Stomach (tissue), 19 donors: ENCODE results near the gene TMEM209. TPM values are rescaled to one million over a fixed set of nuclear protein-coding genes. Genes with fewer than 3 reads are reported as not detected.
"Not testable (repeated sequence)": the region's sequence is repeated elsewhere in the genome, so short reads cannot be mapped to it uniquely, and the experiment has no call there.

Experiments
- DNase-seq, 2 donors: peaks; one replicate each; pipeline versions ENCODE4 v3.0.0 to v3.0.0-alpha.2; 2013 to 2019
- H3K27ac ChIP-seq, 5 donors: fragments of 200-600 bp in 4 of 5; sonication (generic) in 4 of 5; one replicate each; pipeline ENCODE4 v1.5.1; 2013 to 2019; ENCODE audit warnings: mild to moderate bottlenecking in 1 of 5, moderate library complexity in 1 of 5
- H3K27me3 ChIP-seq, 3 donors: fragments of 200-600 bp; sonication (generic); one replicate each; pipeline ENCODE4 v1.5.1; 2017 to 2019; ENCODE audit warnings: mixed run types in 1 of 3
- H3K36me3 ChIP-seq, 4 donors: fragments of 200-600 bp; sonication (generic); 1 replicate in 3 of 4; 2 replicates in 1 of 4; pipeline ENCODE4 v1.5.1; 2016 to 2019
- H3K4me1 ChIP-seq, 4 donors: fragments of 200-600 bp; sonication (generic); one replicate each; pipeline ENCODE4 v1.5.1; 2016 to 2019
- H3K4me3 ChIP-seq, 4 donors: fragments of 200-600 bp; sonication (generic) in 3 of 4; one replicate each; pipeline ENCODE4 v1.5.1; 2016 to 2019; ENCODE audit warnings: mild to moderate bottlenecking in 1 of 4
- H3K9me3 ChIP-seq, 4 donors: fragments of 200-600 bp; sonication (generic); one replicate each; pipeline ENCODE4 v1.5.1; 2016 to 2019
- CTCF ChIP-seq, 7 experiments: fragments of 450-650 bp in 4 of 7; fragments of 200-600 bp in 3 of 7; sonication (generic) in 3 of 7; IDR thresholded peaks; one replicate each; pipeline ENCODE4 v1.5.1; 2016 to 2019; ENCODE audit warnings: antibody characterized with exemption in 7 of 7, control low read depth in 2 of 7, mild to moderate bottlenecking in 1 of 7
- EP300 ChIP-seq: sonication (generic); formaldehyde crosslinking; IDR thresholded peaks from one replicate; pipeline ENCODE4 v1.6.1; 2017; ENCODE audit warnings: antibody characterized with exemption
- POLR2A ChIP-seq, 4 donors: fragments of 450-650 bp; IDR thresholded peaks; one replicate each; pipeline ENCODE4 v1.6.1; 2016; ENCODE audit warnings: antibody characterized with exemption in 4 of 4, control low read depth in 2 of 4, mild to moderate bottlenecking in 1 of 4, moderate library complexity in 1 of 4
- POLR2AphosphoS5 ChIP-seq, 3 donors: sonication (generic); formaldehyde crosslinking; IDR thresholded peaks; one replicate each; pipeline ENCODE4 v1.6.1; 2016; ENCODE audit warnings: antibody characterized with exemption in 3 of 3
- WGBS, 5 donors: extraction: QIAGEN DNeasy Blood & Tissue Kit in 3 of 5; methylation state at CpG; one replicate each; pipeline versions ENCODE4 v1.1.5 to v1.1.7; 2013 to 2018; 5-methylcytosine and 5-hydroxymethylcytosine counted together
- intact Hi-C: fragments of 100-400 bp; cut with DNase I; formaldehyde crosslinking; loops from one replicate; pipeline ENCODE4 v1.15.1; 2023; ENCODE audit warnings: low total_unique reads
- long read RNA-seq, 10 donors: transcript quantifications; one replicate each; lab custom pipeline, GENCODE V29; 2026
- polyA plus RNA-seq, 3 donors: library from polyadenylated mRNA; stranded (reverse); fragments of 200-250 nt; gene quantifications; one replicate each; pipeline ENCODE4 v1.2.3, GENCODE V29; 2013
- total RNA-seq, 5 donors: library from RNA; depleted of rRNA; stranded (reverse); fragments of >200 nt; gene quantifications; one replicate each; pipeline versions ENCODE4 v1.1.0 to v1.2.3, GENCODE V29; 2014 to 2016
- donor health status: healthy with polysubstance abuse.
- donor health status: Bipolar disorder and iron deficiency.
- donor health status: healthy.

TMEM209 gene
- 10 to 100 TPM in 4 of 5 donors, 1 to 10 TPM in 1; 6.1 to 24.6 (median 13.2) TPM for total RNA-seq
- polyA plus RNA-seq: 1 to 10 TPM; 3.2 to 5.2 (median 4.3) TPM
- long read RNA-seq, donor 1: 0 reads
- long read RNA-seq, donor 2, partial matches to known transcripts: 0 of 3 reads
- long read RNA-seq, donor 2, other reads (novel, unspliced or antisense): 0 of 3 reads
- long read RNA-seq, donor 3, partial matches to known transcripts: 0 of 3 reads
- long read RNA-seq, donor 3, other reads (novel, unspliced or antisense): 0 of 3 reads
- long read RNA-seq, donor 4: 0 reads
- long read RNA-seq, donor 5, partial matches to known transcripts: 0 of 1 reads
- long read RNA-seq, donor 5, other reads (novel, unspliced or antisense): 0 of 1 reads
- long read RNA-seq, donor 6, partial matches to known transcripts: 0 of 1 reads
- long read RNA-seq, donor 6, other reads (novel, unspliced or antisense): 0 of 1 reads
- long read RNA-seq, donor 7, partial matches to known transcripts: 0 of 1 reads
- long read RNA-seq, donor 7, other reads (novel, unspliced or antisense): 0 of 1 reads
- long read RNA-seq, donor 8, partial matches to known transcripts: 0 of 2 reads
- long read RNA-seq, donor 8, other reads (novel, unspliced or antisense): 0 of 2 reads
- long read RNA-seq, donor 9: 0 reads
- long read RNA-seq, donor 10: 0 reads

- intact Hi-C loops: no loop called here
Observed at GRCh38 chr7:130205084-130205947, at the start of gene TMEM209. TMEM209 (minus strand) TSS chr7:130205406; CDS start chr7:130205375, 31 bp downstream.

GRCh38 chr7:130254555-130254954 is 49.3 kb upstream of the TMEM209 start:
- H3K9me3 ChIP-seq: peaks cover 0 to 52% (median 29%) of the 10 kb centered on the region in 4 donors

More at GRCh38 chr7:130205084-130205947, at the start of gene TMEM209:
- TF ChIP-seq CTCF (IDR thresholded peaks at IDR 0.05) (peak in 1 of 7 experiments; percentile 4), EP300 (no peak), POLR2AphosphoS5 (IDR thresholded peaks at IDR 0.05) (peak; percentile 79 to 96 (median 91)), POLR2A (IDR thresholded peaks at IDR 0.05) (peak in 2 of 4 donors; percentile 5 to 63)
- Histone ChIP-seq H3K27me3 (no peaks in the 10 kb centered on the region), H3K4me1 (peaks cover 10 to 14% (median 13%) of the 10 kb centered on the region in 4 donors), H3K4me3 (peak within 1 kb of the TSS; percentile 71 to 79 (median 75)), H3K9me3 (no peaks in the 10 kb centered on the region), H3K36me3 (peaks cover 13 to 34% (median 33%) of the 10 kb centered on the region in 4 donors), H3K27ac (peak within 1 kb of the TSS; percentile 90 to 97 (median 92))
- 9 to 11% (median 10%) methylated on average over 44 of the region's 44 CpGs for WGBS, 5 donors
- peak; percentile 94 to 99 for DNase-seq

GRCh38 chr7:130249626-130250025 is 44.4 kb upstream of the TMEM209 start:
- H3K36me3 ChIP-seq, H3K4me1 ChIP-seq, H3K4me3 ChIP-seq, DNase-seq, H3K27ac ChIP-seq, H3K27me3 ChIP-seq, intact Hi-C loops: not testable (repeated sequence)
- 87 to 100% (median 92%) methylated on average over 3 of the region's 3 CpGs for WGBS, 5 donors
- H3K9me3 ChIP-seq: peaks cover 0 to 19% (median 0%) of the 10 kb centered on the region in 4 donors

More at GRCh38 chr7:130254555-130254954, 49.3 kb upstream of the TMEM209 start:
- 58 to 78% (median 69%) methylated on average over 3 to 6 of the region's 6 CpGs for WGBS, 5 donors
- intact Hi-C loops: no loop called here
- no peaks in the 10 kb centered on the region for H3K27me3 ChIP-seq
- H3K4me3 ChIP-seq: no peak overlapping the region
- no peaks in the 10 kb centered on the region for H3K36me3 ChIP-seq
- H3K4me1 ChIP-seq: no peaks in the 10 kb centered on the region
- no peak for TF ChIP-seq POLR2AphosphoS5 (IDR thresholded peaks at IDR 0.05)
- TF ChIP-seq POLR2A (IDR thresholded peaks at IDR 0.05): no peak
- no peak for TF ChIP-seq CTCF (IDR thresholded peaks at IDR 0.05)
- TF ChIP-seq EP300: no peak
- no peak for DNase-seq
- H3K27ac ChIP-seq: no peak overlapping the region

- DNase-seq, H3K27me3 ChIP-seq, H3K27ac ChIP-seq, H3K4me1 ChIP-seq, intact Hi-C loops, H3K36me3 ChIP-seq, H3K4me3 ChIP-seq: not testable (repeated sequence)
- 92 to 96% (median 94%) methylated on average over 5 of the region's 5 CpGs for WGBS, 5 donors
- peaks cover 0 to 14% (median 0%) of the 10 kb centered on the region in 4 donors for H3K9me3 ChIP-seq
Observed at GRCh38 chr7:130248842-130249241, 43.6 kb upstream of the TMEM209 start.

- H3K27ac ChIP-seq, H3K4me1 ChIP-seq, DNase-seq, H3K27me3 ChIP-seq, H3K4me3 ChIP-seq, H3K9me3 ChIP-seq, H3K36me3 ChIP-seq, intact Hi-C loops: not testable (repeated sequence)
- WGBS, 5 donors: 84 to 100% (median 96%) methylated on average over 1 of the region's 1 CpG
Observed at GRCh38 chr7:130246491-130246890, 41.3 kb upstream of the TMEM209 start.

GRCh38 chr7:130243486-130243885 is 38.3 kb upstream of the TMEM209 start:
- intact Hi-C loops, H3K4me1 ChIP-seq, H3K36me3 ChIP-seq, H3K4me3 ChIP-seq, H3K9me3 ChIP-seq, H3K27me3 ChIP-seq, H3K27ac ChIP-seq: not testable (repeated sequence)
- peak in 1 of 2 donors; percentile 59 for DNase-seq
- whole genome bisulfite sequencing, 5 donors: 5 to 17% (median 9%) methylated on average over 1 of the region's 1 CpG
